NT2/D1 (cell line): ENCODE results near the gene PAPLN.

ENCODE experiments used
- YY1 ChIP-seq: IDR thresholded peaks from 2 replicates; pipeline ENCODE4 v1.6.1; 2011; ENCODE audit not compliant: insufficient read length, insufficient read depth
- ZNF274 ChIP-seq: IDR thresholded peaks from 2 replicates; pipeline ENCODE4 v1.6.1; 2011; ENCODE audit warnings: mild to moderate bottlenecking, low read depth, low read length

GRCh38 chr14:73223049-73223448 is 14.3 kb upstream of the PAPLN start:
- TF ChIP-seq YY1 (no peak), ZNF274 (no peak)
